PFSK-1 (cell line): ENCODE data around the gene LSAMP.

ENCODE experiments used
- POLR2AphosphoS5 ChIP-seq: IDR thresholded peaks from 2 replicates; pipeline ENCODE4 v1.6.1; 2012; ENCODE audit warnings: low read depth, mild to moderate bottlenecking, control low read depth, low read length, moderate library complexity
- REST ChIP-seq, 2 experiments: IDR thresholded peaks; 2 replicates each; pipeline versions ENCODE4 v1.6.1 to v1.8.0; 2011 to 2012; ENCODE audit warnings: low read depth in 2 of 2, low read length in 2 of 2, control low read depth in 1 of 2, inconsistent platforms in 1 of 2, mild to moderate bottlenecking in 1 of 2, moderate library complexity in 1 of 2; ENCODE audit not compliant: insufficient read depth in 1 of 2
- SIN3A ChIP-seq: IDR thresholded peaks from 2 replicates; pipeline ENCODE4 v1.6.1; 2012; ENCODE audit warnings: mild to moderate bottlenecking, low read length, moderate library complexity, borderline replicate concordance; ENCODE audit not compliant: insufficient read depth
- TAF1 ChIP-seq: IDR thresholded peaks from 2 replicates; pipeline ENCODE4 v1.6.1; 2012; ENCODE audit warnings: low read length, control low read depth, borderline replicate concordance; ENCODE audit not compliant: insufficient read depth

- TF ChIP-seq REST (IDR thresholded peaks at IDR 0.05; ENCODE audit: insufficient read depth in 1 of 2, low read depth in 2 of 2, low read length in 2 of 2) (no peak), SIN3A (no peak), TAF1 (no peak), POLR2AphosphoS5 (no peak)
Observed at GRCh38 chr3:116035429-116035828, 409.9 kb downstream of the LSAMP start.
